Karpas-422 (cell line): ENCODE data around the gene C10orf53. TPM values are rescaled to one million over a fixed set of nuclear protein-coding genes. Genes with fewer than 3 reads are reported as not detected.
"Not testable (repeated sequence)": the region's sequence is repeated elsewhere in the genome, so short reads cannot be mapped to it uniquely, and the experiment has no call there.

ENCODE experiments used
- DNase-seq: peaks from one replicate; pipeline ENCODE4 v3.0.0-alpha.2; 2015
- H2AFZ ChIP-seq: fragments of 200-600 bp; sonication (generic); 2 replicates; pipeline ENCODE4 v1.6.1; 2014; ENCODE audit warnings: antibody characterized with exemption, low read length, mixed read lengths
- H3K27ac ChIP-seq: fragments of 200-600 bp; sonication (generic); 2 replicates; pipeline ENCODE4 v1.5.1; 2014; ENCODE audit warnings: mild to moderate bottlenecking, low read length, moderate library complexity
- H3K27me3 ChIP-seq: fragments of 200-600 bp; sonication (generic); 2 replicates; pipeline ENCODE4 v1.6.1; 2014; ENCODE audit warnings: low read length, mixed read lengths
- H3K36me3 ChIP-seq: fragments of 200-600 bp; sonication (generic); 2 replicates; pipeline ENCODE4 v1.6.1; 2014; ENCODE audit warnings: low read length, mixed read lengths; ENCODE audit not compliant: insufficient read depth
- H3K4me1 ChIP-seq: fragments of 200-600 bp; sonication (generic); 2 replicates; pipeline ENCODE4 v1.6.1; 2014; ENCODE audit warnings: mild to moderate bottlenecking, low read length, mixed read lengths
- H3K4me2 ChIP-seq: fragments of 200-600 bp; sonication (generic); 2 replicates; pipeline ENCODE4 v1.6.1; 2014; ENCODE audit warnings: low read length, low read depth, mild to moderate bottlenecking; ENCODE audit not compliant: poor library complexity, severe bottlenecking
- H3K4me3 ChIP-seq: fragments of 200-600 bp; sonication (generic); 2 replicates; pipeline ENCODE4 v1.5.1; 2014; ENCODE audit warnings: mild to moderate bottlenecking, antibody characterized with exemption, low read length, mixed read lengths
- H3K79me2 ChIP-seq: fragments of 200-600 bp; sonication (generic); 2 replicates; pipeline ENCODE4 v1.6.1; 2014; ENCODE audit warnings: mild to moderate bottlenecking, low read length, mixed read lengths
- H3K9ac ChIP-seq: fragments of 200-600 bp; sonication (generic); 2 replicates; pipeline ENCODE4 v1.6.0; 2014; ENCODE audit warnings: low read length
- H3K9me2 ChIP-seq: fragments of 200-600 bp; sonication (generic), shearing (Covaris generic); replicated peaks from 2 replicates; pipeline ENCODE4 v1.6.0; 2014; ENCODE audit warnings: mild to moderate bottlenecking, low read length, moderate library complexity; ENCODE audit not compliant: insufficient read depth
- H3K9me3 ChIP-seq: fragments of 300-700, 200-600 bp; sonication (generic); 2 replicates; pipeline ENCODE4 v1.6.1; 2014; ENCODE audit warnings: low read length, mixed read lengths
- H4K20me1 ChIP-seq: fragments of 200-600 bp; sonication (generic); 2 replicates; pipeline ENCODE4 v1.6.1; 2014; ENCODE audit warnings: mild to moderate bottlenecking, antibody characterized with exemption, low read length, low read depth; ENCODE audit not compliant: insufficient read depth
- total RNA-seq: library from RNA; depleted of rRNA; stranded (reverse); fragments of >200 nt; shearing (Covaris generic); gene quantifications from 2 replicates; pipeline ENCODE4 v1.2.3, GENCODE V29; 2014; ENCODE audit warnings: low replicate concordance

Gene C10orf53
- total RNA-seq, 1 experiment from 2014 or later: not detected

DNA sequence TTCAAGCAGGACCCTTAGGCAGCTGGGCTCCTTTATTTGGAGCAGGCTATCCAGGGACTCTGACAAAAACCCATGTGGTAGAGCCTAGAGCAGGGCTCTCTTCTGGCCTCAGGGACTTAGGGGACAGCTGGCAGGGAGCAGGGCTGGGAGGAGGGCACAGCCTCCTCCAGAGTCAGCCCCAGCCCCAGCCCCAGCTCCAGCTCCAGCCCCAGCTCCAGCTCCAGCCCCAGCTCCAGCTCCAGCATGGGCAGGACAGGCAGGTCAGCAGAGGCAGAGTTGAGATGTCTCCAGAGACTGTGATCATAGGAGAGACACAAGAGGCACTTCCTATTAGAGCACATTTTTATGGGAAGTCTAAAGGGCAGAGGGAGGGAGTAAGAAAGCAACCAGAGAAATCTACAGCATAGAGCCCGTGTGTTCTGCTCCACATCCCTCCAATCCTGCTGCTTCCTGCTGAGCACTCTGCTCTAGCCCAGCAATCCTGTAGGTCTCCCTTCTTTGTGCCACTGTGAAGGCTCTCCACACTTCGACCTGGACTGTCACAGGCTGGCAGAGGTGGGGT, 13.3 kb upstream of the C10orf53 start:
- Histone ChIP-seq H3K9ac (no peak overlapping the region), H3K27ac (no peak overlapping the region), H3K27me3 (no peaks in the 10 kb centered on the region), H4K20me1 (no peaks in the 10 kb centered on the region), H3K4me3 (no peak overlapping the region), H3K4me2 (no peak overlapping the region), H3K36me3 (no peaks in the 10 kb centered on the region), H2AFZ (no peak overlapping the region), H3K9me2 (no peaks in the 10 kb centered on the region), H3K9me3 (no peaks in the 10 kb centered on the region), H3K4me1 (no peaks in the 10 kb centered on the region), H3K79me2 (no peaks in the 10 kb centered on the region)
- DNase-seq: no peak

- H3K36me3 ChIP-seq: no peaks in the 10 kb centered on the region
- no peaks in the 10 kb centered on the region for H3K27me3 ChIP-seq
- no peaks in the 10 kb centered on the region for H3K79me2 ChIP-seq
- H3K9ac ChIP-seq: no peak overlapping the region
- H3K27ac ChIP-seq: no peak overlapping the region
- H2AFZ ChIP-seq: no peak overlapping the region
- H3K4me1 ChIP-seq: no peaks in the 10 kb centered on the region
- no peak overlapping the region for H3K4me3 ChIP-seq
- H4K20me1 ChIP-seq: no peaks in the 10 kb centered on the region
- no peaks in the 10 kb centered on the region for H3K9me2 ChIP-seq
- H3K4me2 ChIP-seq: no peak overlapping the region
- no peaks in the 10 kb centered on the region for H3K9me3 ChIP-seq
- DNase-seq: no peak
These were observed 12.8 kb upstream of the C10orf53 start for GRCh38 chr10:49666685-49667084.

- no peak overlapping the region for H3K9ac ChIP-seq
- no peaks in the 10 kb centered on the region for H3K9me2 ChIP-seq
- no peaks in the 10 kb centered on the region for H3K27me3 ChIP-seq
- no peak overlapping the region for H3K27ac ChIP-seq
- no peak overlapping the region for H3K4me3 ChIP-seq
- H4K20me1 ChIP-seq: no peaks in the 10 kb centered on the region
- H3K4me2 ChIP-seq: no peak overlapping the region
- H3K79me2 ChIP-seq: no peaks in the 10 kb centered on the region
- H3K36me3 ChIP-seq: no peaks in the 10 kb centered on the region
- no peak for DNase-seq
- H3K4me1 ChIP-seq: no peaks in the 10 kb centered on the region
- H3K9me3 ChIP-seq: no peaks in the 10 kb centered on the region
- H2AFZ ChIP-seq: no peak overlapping the region
These were observed 11.5 kb upstream of the C10orf53 start for GRCh38 chr10:49667991-49668390.

GRCh38 chr10:49668684-49669083, 10.8 kb upstream of the C10orf53 start:
- no peaks in the 10 kb centered on the region for H3K79me2 ChIP-seq
- no peak overlapping the region for H3K9ac ChIP-seq
- H3K4me1 ChIP-seq: no peaks in the 10 kb centered on the region
- no peak overlapping the region for H2AFZ ChIP-seq
- no peak overlapping the region for H3K4me3 ChIP-seq
- DNase-seq: no peak
- H3K36me3 ChIP-seq: no peaks in the 10 kb centered on the region
- no peak overlapping the region for H3K27ac ChIP-seq
- no peak overlapping the region for H3K4me2 ChIP-seq
- no peaks in the 10 kb centered on the region for H3K27me3 ChIP-seq
- H3K9me2 ChIP-seq: no peaks in the 10 kb centered on the region
- no peaks in the 10 kb centered on the region for H3K9me3 ChIP-seq
- H4K20me1 ChIP-seq: no peaks in the 10 kb centered on the region

DNA sequence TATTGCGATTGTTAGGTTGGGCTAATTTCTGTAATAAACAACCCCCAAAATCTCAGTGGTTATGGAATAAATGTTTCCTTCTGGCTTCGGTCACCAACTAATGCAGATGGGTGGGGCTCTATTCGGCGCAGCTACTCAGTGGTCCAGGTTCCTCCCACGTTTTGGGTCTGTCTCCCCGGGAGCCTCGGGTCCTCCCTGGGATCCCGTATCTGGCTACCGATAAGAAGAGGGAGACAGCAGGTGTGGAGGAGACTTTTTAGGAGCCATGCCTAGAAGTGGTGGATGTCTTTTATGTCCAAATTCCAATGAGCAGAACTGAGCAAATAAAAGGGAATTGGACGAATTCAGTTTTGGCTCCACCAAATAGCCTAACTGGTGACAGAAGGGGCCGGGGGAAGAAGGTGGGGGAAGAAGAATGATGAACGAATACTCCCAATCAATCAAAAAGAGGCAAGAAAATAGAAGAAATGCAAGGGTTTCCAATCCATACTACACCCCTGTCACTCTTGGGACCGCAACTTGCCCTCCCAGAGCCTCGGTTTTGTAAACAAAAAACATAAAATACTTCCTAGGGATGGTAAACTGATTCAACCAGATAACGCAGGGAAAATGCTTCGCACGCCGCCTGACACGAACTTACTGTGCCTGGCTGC, 498 bp upstream of the C10orf53 start:
- Histone ChIP-seq H3K4me1 (no peaks in the 10 kb centered on the region), H2AFZ (no peak overlapping the region), H3K9me3 (no peaks in the 10 kb centered on the region), H3K9me2 (no peaks in the 10 kb centered on the region), H3K27me3 (no peaks in the 10 kb centered on the region), H4K20me1 (no peaks in the 10 kb centered on the region), H3K4me2 (no peak overlapping the region), H3K27ac (no peak overlapping the region), H3K36me3 (no peaks in the 10 kb centered on the region), H3K79me2 (no peaks in the 10 kb centered on the region), H3K9ac (no peak overlapping the region), H3K4me3 (no peak overlapping the region)
- no peak for DNase-seq

DNA sequence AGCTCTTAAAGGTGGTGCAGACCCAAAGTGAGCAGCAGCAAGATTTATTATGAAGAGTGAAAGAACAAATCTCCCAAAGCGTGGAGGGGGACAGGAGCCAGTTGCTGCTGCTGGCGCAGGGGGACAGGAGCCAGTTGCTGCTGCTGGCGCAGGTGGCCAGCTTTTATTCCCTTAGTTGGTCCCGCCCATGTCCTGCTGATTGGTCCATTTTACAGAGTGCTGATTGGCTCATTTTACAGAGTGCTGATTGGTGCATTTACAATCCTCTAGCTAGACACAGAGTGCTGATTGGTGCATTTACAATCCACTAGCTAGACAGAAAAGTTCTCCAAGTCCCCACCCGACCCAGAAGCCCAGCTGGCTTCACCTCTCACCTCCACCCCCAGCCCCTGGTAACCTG, 3.0 kb downstream of the C10orf53 start:
- not testable (repeated sequence) for H3K27me3 ChIP-seq, H3K4me2 ChIP-seq, H3K4me3 ChIP-seq, H3K9me3 ChIP-seq, H3K9ac ChIP-seq, H3K36me3 ChIP-seq, H4K20me1 ChIP-seq, H3K79me2 ChIP-seq, H3K9me2 ChIP-seq, H2AFZ ChIP-seq, H3K27ac ChIP-seq, H3K4me1 ChIP-seq, DNase-seq

DNA sequence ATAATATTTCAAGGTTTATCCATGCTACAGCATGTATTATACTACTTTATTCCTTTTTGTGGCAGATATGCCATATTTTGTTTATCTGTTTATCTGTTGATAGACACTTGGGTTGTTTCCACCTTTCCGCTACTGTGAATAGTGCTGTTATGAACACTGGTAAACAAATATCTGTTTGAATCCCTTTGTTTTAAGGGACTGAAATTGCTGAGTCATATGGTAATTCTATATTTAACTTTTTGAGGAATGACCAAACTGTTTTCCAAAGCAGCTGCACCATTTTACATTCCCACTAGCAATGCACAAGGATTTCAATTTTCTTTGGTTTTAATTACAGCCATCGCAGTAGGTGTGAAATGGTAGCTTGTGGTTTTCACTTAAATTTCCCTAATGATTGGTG, 3.4 kb downstream of the C10orf53 start:
- Histone ChIP-seq H3K27ac (no peak overlapping the region), H3K36me3 (no peaks in the 10 kb centered on the region), H3K9me3 (no peaks in the 10 kb centered on the region), H3K4me1 (no peaks in the 10 kb centered on the region), H3K9me2 (no peaks in the 10 kb centered on the region), H2AFZ (no peak overlapping the region), H3K79me2 (no peaks in the 10 kb centered on the region), H3K4me2 (no peak overlapping the region), H3K27me3 (no peaks in the 10 kb centered on the region), H4K20me1 (no peaks in the 10 kb centered on the region), H3K4me3 (no peak overlapping the region), H3K9ac (no peak overlapping the region)
- no peak for DNase-seq

DNA sequence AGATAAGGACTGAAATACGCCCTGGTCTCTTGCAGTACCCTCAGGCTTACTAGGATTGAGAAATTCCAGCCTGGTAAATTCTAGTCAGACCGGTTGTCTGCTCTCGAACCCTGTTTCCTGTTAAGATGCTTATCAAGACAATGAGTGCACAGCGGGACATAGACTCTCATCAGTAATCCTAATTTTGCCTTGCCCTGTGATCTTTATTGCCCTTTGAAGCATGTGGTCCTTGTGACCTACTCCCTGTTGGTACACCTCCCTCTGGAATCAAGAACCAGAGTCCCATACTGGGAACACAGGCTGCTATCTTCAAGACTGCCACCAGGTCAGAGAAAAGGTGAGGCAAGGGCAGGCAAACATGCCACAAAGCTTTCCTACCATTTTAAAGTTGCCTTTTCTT, 7.2 kb downstream of the C10orf53 start:
- H3K9me3 ChIP-seq: no peaks in the 10 kb centered on the region
- no peaks in the 10 kb centered on the region for H3K79me2 ChIP-seq
- H4K20me1 ChIP-seq: no peaks in the 10 kb centered on the region
- DNase-seq: no peak
- H3K27ac ChIP-seq: no peak overlapping the region
- H3K27me3 ChIP-seq: no peaks in the 10 kb centered on the region
- H3K36me3 ChIP-seq: no peaks in the 10 kb centered on the region
- no peaks in the 10 kb centered on the region for H3K4me1 ChIP-seq
- no peak overlapping the region for H3K4me3 ChIP-seq
- no peak overlapping the region for H2AFZ ChIP-seq
- H3K4me2 ChIP-seq: no peak overlapping the region
- no peaks in the 10 kb centered on the region for H3K9me2 ChIP-seq
- no peak overlapping the region for H3K9ac ChIP-seq
